ENCODE results near the gene SPTBN5.

SPTBN5 gene

GRCh38 chr15:41865490-41866055, 28.3 kb downstream of the SPTBN5 start:
- no peak for DNase-seq (ENCODE audit: low spot score)

DNA sequence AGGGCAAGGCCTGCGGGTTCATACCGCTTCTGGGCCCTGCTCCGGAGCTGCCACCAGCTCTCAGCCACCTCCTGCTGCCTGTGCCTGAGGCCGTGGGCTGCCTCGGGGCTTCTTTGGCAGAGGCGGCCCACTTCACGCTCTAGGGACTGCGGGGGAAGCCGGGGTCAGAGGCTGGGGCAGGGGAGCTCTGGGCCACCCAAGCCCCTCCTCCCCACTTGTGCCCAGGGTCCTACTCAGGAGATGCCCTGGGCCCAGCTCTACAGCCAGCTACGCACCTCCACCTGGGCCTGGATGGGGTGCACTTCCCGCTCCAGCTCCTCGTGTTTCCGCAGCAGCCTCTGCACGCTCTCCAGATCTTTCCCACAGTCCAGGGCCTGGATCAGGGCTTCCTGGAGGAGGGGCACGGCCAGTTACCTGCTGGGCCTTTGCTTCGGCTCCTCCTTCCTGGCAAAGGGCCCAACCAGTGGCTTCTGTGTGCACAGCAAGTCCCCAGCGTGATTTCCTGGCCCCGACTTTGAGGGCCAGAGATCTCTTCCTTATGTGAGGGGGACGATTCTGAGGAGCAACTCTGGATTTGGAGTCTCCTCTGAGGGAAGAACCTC, 31.2 kb downstream of the SPTBN5 start:
- DNase-seq (ENCODE audit: low spot score): no peak

- DNase-seq (ENCODE audit: low spot score): no peak
These were observed 32.0 kb downstream of the SPTBN5 start for GRCh38 chr15:41861736-41862356.

DNA sequence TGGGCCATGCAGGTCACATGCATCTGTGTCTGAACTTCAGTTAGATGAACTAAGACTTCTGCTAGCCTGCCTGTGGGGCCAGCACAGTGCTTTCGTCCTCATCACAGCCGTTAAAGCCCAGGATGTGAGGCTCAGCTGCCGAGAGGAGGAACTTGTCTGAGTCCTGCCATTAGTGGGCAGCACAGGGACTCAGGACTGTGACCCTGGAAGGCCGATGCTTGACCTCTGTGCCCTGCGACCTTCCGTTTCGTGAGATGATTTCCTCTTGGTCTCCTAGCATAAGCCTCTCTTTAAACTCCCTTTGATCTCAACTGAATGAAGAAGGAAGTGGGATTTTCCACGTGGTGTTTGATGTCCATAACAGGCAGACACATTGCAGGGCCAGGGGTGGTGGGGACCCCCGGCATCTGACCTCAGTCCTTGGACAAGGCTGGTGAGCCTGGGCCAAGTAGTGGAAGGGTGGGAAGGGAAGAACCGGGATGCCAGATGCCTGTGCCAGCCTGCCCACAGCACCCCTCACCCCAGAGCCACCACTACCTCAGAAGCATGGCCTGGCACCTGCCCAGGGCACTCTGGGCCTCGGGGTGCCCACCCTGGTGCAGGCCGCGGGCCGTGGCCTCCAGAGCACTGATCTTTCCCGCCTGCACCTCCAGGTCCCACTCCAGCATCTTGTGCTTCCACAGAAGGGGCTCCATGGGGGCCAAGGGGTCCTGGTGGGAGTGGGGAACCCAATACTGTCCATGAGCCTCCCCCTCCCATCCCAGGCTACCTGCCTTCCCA, 33.6 kb downstream of the SPTBN5 start:
- no peak for DNase-seq (ENCODE audit: low spot score)

- DNase-seq (ENCODE audit: low spot score): no peak
These were observed 35.1 kb downstream of the SPTBN5 start for GRCh38 chr15:41858756-41859155.

- no peak for DNase-seq (ENCODE audit: low spot score)
These were observed 36.5 kb downstream of the SPTBN5 start for GRCh38 chr15:41857316-41857715.

DNA sequence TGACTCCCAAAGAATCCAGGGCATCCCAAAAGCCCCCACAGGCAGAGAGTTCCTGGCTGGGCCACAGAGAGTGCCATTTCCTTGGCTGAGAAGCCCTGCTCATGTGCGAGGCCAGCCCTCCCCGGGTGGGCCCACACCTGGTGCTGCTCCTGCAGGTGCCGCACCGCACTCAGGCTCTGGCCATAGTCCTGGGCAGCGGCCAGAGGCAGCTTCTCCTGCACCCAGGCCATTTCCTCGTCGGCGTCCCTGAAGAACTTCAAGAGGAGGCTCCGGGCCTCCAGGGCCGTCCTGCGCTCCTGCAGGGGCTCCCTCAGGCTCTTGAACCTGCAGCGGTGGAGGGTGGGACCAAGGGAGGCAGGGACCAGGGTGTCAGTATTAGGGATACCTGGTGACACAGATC, 37.1 kb downstream of the SPTBN5 start:
- no peak for DNase-seq (ENCODE audit: low spot score)

DNA sequence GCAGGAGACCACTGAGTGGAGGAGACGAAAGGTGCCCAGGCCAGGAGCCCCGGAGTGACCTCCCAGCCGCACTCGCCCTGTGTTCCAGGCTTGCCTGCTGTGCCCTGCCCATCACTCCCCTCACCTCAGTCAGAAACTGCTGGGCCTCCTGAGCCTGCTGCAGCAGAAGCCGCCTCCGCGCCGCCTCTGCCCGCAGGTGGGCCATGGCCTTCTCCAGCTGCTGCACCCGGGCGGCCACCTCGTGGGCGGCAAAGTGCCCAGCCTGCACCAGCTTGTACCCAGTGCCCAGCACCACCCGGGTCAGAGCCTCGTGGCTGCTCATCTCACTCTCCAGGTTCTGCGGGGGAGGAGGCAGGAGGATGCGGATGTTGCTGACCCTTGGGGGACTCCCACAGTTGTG, 37.6 kb downstream of the SPTBN5 start:
- DNase-seq (ENCODE audit: low spot score): no peak

GRCh38 chr15:41855261-41855961, 38.4 kb downstream of the SPTBN5 start:
- no peak for DNase-seq (ENCODE audit: low spot score)

GRCh38 chr15:41854443-41854842, 39.4 kb downstream of the SPTBN5 start:
- DNase-seq (ENCODE audit: low spot score): no peak

- no peak for DNase-seq (ENCODE audit: low spot score)
These were observed 40.0 kb downstream of the SPTBN5 start for GRCh38 chr15:41853831-41854230.

GRCh38 chr15:41852736-41853590, 40.9 kb downstream of the SPTBN5 start:
- DNase-seq (ENCODE audit: low spot score): no peak

DNA sequence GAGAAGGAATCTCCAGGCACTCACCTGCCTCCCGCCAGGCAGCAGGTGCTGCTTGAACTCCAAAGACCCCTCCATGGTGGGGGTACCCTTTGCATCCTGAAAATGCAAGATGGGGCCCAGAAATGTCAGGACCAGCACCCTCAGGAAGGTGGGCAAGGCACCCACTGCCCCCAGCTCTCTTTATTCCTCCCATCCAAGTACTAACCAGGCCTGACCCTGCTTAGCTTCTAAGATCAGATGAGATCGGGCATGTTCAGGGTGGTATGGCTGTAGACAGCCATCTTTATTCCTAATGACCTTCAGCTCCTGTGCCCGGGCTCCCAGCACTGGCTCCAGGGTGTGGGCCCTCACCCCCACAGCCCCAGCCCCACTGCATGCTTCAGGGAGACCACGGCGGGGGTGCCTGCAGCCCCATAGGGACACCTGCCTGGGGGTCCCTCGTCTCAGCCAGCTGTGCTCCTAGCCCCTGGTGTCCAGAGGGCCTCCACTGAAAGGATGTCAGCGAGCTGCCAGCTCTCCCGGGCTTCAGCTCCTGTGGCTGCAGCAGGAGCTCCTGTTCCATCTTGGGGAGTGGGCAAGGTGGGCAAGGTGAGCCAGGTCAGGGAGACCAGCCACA, 42.0 kb downstream of the SPTBN5 start:
- no peak for DNase-seq (ENCODE audit: low spot score)

GRCh38 chr15:41851167-41851523, 42.7 kb downstream of the SPTBN5 start:
- no peak for DNase-seq (ENCODE audit: low spot score)

DNA sequence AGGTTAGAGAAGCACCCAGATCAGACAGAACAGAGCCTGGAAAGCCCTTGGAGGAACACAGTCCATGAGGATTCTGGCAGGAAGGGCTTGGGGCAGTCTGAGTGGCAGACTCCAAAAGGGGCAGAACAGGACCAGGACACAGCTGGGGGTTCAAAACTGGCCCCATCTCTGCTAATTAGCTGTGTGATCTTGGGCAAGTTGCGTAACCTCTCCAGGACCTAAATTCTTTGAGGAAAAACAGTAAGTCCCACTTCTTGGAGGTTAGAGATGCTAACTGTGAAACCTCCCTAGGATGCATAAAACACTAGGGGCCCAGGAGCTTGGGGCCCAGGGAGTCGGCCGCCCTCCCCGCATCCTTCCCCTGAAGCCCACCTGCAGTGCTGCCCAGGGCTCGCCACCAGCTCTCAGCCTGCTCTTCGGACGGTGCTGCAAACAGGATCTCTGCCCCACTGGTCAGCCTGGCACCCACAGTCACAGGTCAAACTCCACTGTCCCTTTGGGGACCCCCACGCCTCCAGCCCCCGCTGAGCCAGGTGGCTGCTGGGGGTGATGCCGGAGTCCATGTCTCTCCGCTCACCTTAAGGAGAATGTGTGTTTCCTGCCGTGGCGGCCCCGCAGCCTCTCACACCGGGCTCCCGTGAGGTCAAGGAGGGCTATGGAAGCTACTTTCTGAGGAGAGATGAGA, 43.2 kb downstream of the SPTBN5 start:
- DNase-seq (ENCODE audit: low spot score): no peak

GRCh38 chr15:41849861-41850260, 44.0 kb downstream of the SPTBN5 start:
- no peak for DNase-seq (ENCODE audit: low spot score)

DNA sequence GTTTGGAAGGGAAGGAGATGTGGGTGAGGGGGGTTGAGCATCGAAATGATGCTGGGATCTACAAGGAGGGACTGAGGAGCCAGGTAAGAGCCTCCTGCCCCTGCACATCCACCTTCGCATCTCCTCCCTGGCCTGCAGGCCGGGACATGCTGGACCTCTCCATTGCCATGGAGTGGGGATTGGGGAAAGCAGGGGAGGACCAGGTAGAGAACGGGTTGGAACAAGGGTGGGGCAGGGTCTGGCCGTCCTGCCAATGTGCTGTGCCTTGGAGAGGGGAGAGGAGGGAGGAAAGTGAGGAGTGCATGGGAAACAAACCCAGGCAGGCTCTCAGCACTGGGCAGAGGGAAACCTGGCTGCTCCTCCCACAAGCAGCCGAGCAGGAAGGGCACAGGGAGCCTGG, 44.6 kb downstream of the SPTBN5 start:
- DNase-seq (ENCODE audit: low spot score): no peak

DNA sequence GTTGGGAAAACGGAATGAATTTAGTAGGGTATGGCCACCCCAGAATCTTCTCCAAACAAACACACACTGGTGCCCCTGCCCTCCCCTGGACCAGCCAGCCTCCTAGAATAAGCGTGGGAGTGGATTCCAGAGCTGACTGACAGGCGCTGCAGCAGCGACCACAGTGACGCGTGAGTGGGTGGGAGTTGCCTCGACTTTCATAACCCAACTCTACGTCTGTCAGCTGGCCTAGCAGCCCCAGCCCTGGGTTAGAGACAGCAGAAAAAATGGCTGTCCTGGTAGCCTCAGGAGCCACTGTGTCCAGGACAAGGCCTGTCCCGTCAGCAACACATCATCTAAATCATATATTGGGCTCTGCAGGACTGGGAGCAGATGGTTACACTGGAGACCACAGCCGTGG, 45.2 kb downstream of the SPTBN5 start:
- DNase-seq (ENCODE audit: low spot score): no peak

GRCh38 chr15:41847981-41848380, 45.9 kb downstream of the SPTBN5 start:
- no peak for DNase-seq (ENCODE audit: low spot score)

GRCh38 chr15:41847206-41847605, 46.6 kb downstream of the SPTBN5 start:
- DNase-seq (ENCODE audit: low spot score): no peak

DNA sequence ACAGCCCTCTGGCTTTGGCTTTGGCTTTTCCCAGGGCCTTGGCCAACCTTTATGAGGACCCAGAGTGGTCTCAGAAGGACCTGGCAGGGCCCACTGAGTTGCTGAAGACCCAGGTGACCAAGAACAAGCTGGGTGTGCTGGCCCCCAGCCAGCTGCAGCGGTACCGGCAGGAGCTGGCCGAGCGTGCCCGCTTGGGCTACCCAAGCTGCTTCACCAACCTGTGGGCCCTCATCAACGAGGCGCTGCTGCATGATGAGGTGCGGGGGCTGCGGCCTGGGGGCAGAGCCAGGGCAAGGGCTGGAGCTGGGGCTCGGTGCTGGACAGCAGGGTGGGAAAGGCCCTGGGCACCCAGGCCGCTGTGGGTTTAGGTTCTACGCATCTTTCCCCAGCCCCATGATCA, 49.0 kb downstream of the SPTBN5 start:
- DNase-seq (ENCODE audit: low spot score): no peak
